RWPE2 (cell line): ENCODE results near the gene HEPACAM.

Experiments
- ATAC-seq: fragments of 200-7000 bp; cut with Tn5 transposase; 3 replicates; pipeline ENCODE4 v1.9.1; 2021; ENCODE audit warnings: low read depth
- DNase-seq: peaks from one replicate; pipeline ENCODE4 v3.0.0-alpha.2; 2020; ENCODE audit warnings: low spot score
- H3K27ac ChIP-seq: fragments of 450-650 bp; 2 replicates; pipeline ENCODE4 v1.5.1; 2017; ENCODE audit warnings: mild to moderate bottlenecking; ENCODE audit not compliant: poor library complexity, severe bottlenecking
- H3K27me3 ChIP-seq: fragments of 250-450 bp; sonication (Bioruptor Pico); 2 replicates; pipeline ENCODE4 v1.5.1; 2021; ENCODE audit warnings: mild to moderate bottlenecking, moderate library complexity; ENCODE audit not compliant: insufficient read depth, poor library complexity, severe bottlenecking
- H3K36me3 ChIP-seq: fragments of 250-450 bp; sonication (Bioruptor Pico); 2 replicates; pipeline ENCODE4 v1.5.1; 2020; ENCODE audit warnings: low read depth, mild to moderate bottlenecking, moderate library complexity
- H3K4me1 ChIP-seq: fragments of 250-450 bp; sonication (Bioruptor Pico); 2 replicates; pipeline ENCODE4 v1.5.1; 2021; ENCODE audit warnings: mild to moderate bottlenecking, moderate library complexity; ENCODE audit not compliant: insufficient read depth, poor library complexity, severe bottlenecking
- H3K4me3 ChIP-seq: fragments of 250-450 bp; sonication (Bioruptor Pico); 2 replicates; pipeline ENCODE4 v1.5.1; 2021; ENCODE audit warnings: mild to moderate bottlenecking, moderate library complexity; ENCODE audit not compliant: severe bottlenecking
- H3K9me3 ChIP-seq: fragments of 250-450 bp; sonication (Bioruptor Pico); 2 replicates; pipeline ENCODE4 v1.5.1; 2021; ENCODE audit warnings: mild to moderate bottlenecking, moderate library complexity; ENCODE audit not compliant: severe bottlenecking
- TF ChIP-seq, protein P1 (sequence below): fragments of 450-650 bp; IDR thresholded peaks from one replicate; pipeline ENCODE4 v1.5.1; 2017; ENCODE audit warnings: mild to moderate bottlenecking, moderate library complexity; ENCODE audit not compliant: poor library complexity, severe bottlenecking

Gene HEPACAM

DNA sequence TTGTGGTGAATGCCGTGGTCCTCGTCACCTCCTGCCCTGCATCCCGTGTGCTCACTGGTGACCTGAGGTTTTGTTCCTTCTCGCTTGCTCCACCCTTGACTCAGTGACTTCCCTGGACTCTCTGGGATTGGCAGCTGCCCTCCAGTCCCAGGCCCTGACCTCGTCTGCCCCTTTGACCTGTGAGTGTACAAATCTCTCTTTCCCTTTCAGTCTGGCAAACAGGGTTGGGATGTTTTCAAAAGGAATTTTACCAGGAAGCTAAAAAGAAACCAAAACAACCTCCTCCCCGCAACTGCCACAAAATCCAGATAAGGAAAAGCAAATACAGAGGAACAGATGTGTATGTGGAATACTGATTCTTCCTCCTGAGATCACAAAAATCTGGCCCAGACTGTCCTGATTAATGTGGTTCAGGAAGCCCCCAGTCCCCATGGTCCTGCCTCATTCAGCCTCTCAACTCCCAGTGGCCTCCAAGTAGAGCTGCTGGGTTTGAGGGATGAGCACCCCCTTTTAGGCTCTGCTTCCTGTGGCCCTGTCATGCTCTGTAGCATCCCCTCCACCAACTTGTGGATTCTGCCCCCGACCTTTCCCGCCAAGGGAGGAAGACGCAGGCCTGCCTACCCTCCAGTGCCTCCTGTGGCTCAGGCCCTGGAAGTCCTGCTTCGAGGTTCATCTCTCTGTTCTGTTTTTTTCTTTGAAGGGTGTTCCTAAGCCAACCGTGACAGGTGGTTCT lies 53.3 kb downstream of the HEPACAM start:
- ATAC-seq, result no peak
- TF ChIP-seq, protein P1, sequence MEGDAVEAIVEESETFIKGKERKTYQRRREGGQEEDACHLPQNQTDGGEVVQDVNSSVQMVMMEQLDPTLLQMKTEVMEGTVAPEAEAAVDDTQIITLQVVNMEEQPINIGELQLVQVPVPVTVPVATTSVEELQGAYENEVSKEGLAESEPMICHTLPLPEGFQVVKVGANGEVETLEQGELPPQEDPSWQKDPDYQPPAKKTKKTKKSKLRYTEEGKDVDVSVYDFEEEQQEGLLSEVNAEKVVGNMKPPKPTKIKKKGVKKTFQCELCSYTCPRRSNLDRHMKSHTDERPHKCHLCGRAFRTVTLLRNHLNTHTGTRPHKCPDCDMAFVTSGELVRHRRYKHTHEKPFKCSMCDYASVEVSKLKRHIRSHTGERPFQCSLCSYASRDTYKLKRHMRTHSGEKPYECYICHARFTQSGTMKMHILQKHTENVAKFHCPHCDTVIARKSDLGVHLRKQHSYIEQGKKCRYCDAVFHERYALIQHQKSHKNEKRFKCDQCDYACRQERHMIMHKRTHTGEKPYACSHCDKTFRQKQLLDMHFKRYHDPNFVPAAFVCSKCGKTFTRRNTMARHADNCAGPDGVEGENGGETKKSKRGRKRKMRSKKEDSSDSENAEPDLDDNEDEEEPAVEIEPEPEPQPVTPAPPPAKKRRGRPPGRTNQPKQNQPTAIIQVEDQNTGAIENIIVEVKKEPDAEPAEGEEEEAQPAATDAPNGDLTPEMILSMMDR, result no peak

DNA sequence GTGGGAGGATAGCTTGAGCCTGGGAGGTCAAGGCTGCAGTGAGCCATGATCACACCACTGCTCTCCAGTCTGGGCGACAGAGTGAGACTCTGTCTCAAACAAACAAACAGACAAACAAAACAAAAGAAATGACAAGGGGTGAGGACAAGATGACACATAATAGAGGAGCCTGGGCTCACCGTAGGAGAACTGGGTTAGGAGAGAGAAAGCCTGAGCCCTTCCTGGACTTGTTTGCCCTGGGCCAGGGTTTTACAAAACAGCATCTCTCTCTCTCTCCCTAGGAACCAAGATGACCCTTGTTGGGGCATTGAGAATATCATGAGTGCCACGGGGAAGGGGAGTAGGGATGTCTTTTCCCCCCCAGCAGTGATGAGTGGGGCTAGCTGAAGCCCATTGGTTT lies 54.9 kb downstream of the HEPACAM start:
- Histone ChIP-seq H3K27ac (no peak overlapping the region), H3K27me3 (no peaks in the 10 kb centered on the region), H3K4me1 (no peaks in the 10 kb centered on the region), H3K4me3 (no peak overlapping the region), H3K36me3 (0 out of 2 replicates have a peak, but pooled peaks cover 3% of the 10 kb centered on the region), H3K9me3 (no peaks in the 10 kb centered on the region)
- no peak for DNase-seq
- no peak for ATAC-seq
- TF ChIP-seq, protein P1, result no peak

More for the DNA sequence above, 53.3 kb downstream of the HEPACAM start:
- Histone ChIP-seq H3K4me3 (no peak overlapping the region), H3K36me3 (0 out of 2 replicates have a peak, but pooled peaks cover 3% of the 10 kb centered on the region), H3K9me3 (no peaks in the 10 kb centered on the region), H3K27me3 (no peaks in the 10 kb centered on the region), H3K27ac (no peak overlapping the region), H3K4me1 (no peaks in the 10 kb centered on the region)
- DNase-seq, result no peak

DNA sequence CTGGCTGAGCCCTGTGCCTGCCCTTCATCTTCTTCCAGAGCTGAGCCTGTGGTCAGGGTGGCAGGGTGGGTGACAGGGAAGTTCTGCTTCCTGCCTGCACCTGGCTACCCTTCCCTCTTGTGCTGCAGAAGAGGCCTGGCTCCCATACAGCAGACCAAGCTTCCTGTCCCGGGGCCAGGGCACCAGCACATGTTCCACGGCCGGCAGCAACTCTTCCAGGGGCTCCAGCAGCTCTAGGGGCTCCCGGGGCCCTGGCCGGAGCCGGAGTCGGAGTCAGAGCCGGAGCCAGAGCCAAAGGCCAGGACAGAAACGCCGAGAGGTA lies 55.6 kb downstream of the HEPACAM start:
- ATAC-seq (no peak), DNase-seq (no peak)
- Histone ChIP-seq H3K27me3 (no peaks in the 10 kb centered on the region), H3K9me3 (no peaks in the 10 kb centered on the region), H3K4me1 (no peaks in the 10 kb centered on the region), H3K27ac (no peak overlapping the region), H3K4me3 (no peak overlapping the region), H3K36me3 (0 out of 2 replicates have a peak, but pooled peaks cover 3% of the 10 kb centered on the region)
- TF ChIP-seq, protein P1, result no peak

DNA sequence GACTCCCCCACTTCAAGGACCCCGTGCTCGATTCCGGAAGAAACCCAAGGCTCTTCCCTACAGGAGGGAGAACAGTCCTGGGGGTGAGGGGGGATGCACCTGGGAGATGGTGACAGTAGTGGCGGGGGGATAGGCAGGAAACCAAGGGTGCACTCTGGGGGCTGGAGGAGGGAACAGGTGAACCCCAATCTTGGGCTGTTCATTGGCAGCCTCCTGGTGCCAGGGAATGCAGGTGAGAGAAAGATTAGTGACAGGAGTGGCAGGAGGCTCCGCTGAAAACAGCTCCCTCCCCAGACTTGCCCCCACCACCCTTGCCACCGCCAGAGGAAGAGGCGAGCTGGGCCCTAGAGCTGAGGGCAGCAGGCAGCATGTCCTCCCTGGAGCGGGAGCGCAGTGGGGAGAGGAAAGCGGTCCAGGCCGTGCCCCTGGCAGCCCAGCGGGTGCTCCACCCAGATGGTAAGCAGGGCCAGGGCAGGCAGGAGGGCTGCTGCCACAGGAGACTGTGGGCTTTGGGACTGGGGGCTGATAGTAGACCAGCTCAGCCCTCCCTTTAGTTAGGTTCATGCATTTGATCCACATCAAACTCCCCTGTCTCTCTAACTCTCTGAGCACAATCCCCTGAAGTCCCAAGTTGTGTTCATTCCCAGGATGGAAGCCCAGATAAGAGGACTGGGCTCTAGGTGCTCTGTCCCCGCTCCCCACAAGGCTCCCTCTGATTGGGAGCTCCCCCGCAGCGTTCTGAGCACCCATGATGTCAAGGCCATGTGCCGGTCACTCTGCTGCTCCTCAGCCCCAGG lies 56.2 kb downstream of the HEPACAM start:
- no peaks in the 10 kb centered on the region for H3K4me1 ChIP-seq
- TF ChIP-seq, protein P1, result no peak
- H3K36me3 ChIP-seq, result 0 out of 2 replicates have a peak, but pooled peaks cover 3% of the 10 kb centered on the region
- H3K9me3 ChIP-seq, result no peaks in the 10 kb centered on the region
- no peak overlapping the region for H3K4me3 ChIP-seq
- H3K27ac ChIP-seq, result no peak overlapping the region
- no peaks in the 10 kb centered on the region for H3K27me3 ChIP-seq
- ATAC-seq, result no peak
- no peak for DNase-seq
